Activated T-cell treated with anti-CD3 and anti-CD28 coated beads, Interleukin-2, amount 50 U/mL, for 24 hours (primary cell): Measurements from ENCODE around the gene MNAT1.
A peak's percentile ranks its signal among the peaks of the same experiment; 100 is the strongest.
"Not testable (repeated sequence)": the region's sequence is repeated elsewhere in the genome, so short reads cannot be mapped to it uniquely, and the experiment has no call there.

Experiments
- DNase-seq: peaks from one replicate; pipeline ENCODE4 v3.0.0-alpha.2; 2020
- H3K27ac Mint-ChIP-seq: 2 replicates; pipeline ENCODE4 v1.8.0; 2020; ENCODE audit warnings: mild to moderate bottlenecking, mixed read lengths
- H3K27me3 Mint-ChIP-seq: 2 replicates; pipeline ENCODE4 v1.8.0; 2020; ENCODE audit warnings: mixed read lengths
- H3K36me3 Mint-ChIP-seq: 2 replicates; pipeline ENCODE4 v1.8.0; 2020; ENCODE audit warnings: low read depth, mixed read lengths
- H3K4me1 Mint-ChIP-seq: 2 replicates; pipeline ENCODE4 v1.8.0; 2020; ENCODE audit warnings: low read depth, mixed read lengths
- H3K4me3 Mint-ChIP-seq: 2 replicates; pipeline ENCODE4 v1.8.0; 2020; ENCODE audit warnings: mild to moderate bottlenecking, moderate library complexity, mixed read lengths
- H3K9me3 Mint-ChIP-seq: 2 replicates; pipeline ENCODE4 v1.8.0; 2020; ENCODE audit warnings: mixed read lengths

The MNAT1 gene

DNA sequence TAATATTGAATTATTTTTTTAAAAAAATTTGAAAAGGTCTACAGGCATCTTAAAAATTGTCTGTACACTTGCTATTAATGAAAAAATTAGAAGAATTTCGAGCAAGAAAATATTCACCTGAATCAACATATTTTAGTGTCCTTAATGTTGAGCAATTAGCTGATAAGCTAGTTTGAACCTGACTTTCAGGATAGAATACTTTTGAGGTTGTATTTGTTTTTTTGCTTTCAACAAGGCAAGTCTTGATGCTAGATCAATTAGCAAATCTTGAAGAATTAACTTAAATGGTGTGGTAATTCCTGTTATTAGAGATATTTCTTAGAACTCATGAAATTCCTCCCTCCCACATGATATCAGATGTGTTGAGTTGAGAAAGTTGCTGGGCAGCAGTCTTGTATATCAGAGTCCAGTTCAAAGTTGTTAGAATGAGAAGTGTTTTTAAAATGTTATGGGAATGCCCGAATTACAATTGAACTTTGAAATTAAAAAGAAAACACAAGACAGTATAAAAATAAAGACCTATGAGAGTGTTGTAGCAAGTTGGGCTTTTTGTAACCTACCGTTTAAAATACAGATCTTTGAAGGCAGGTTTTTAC is 127.1 kb downstream of the MNAT1 start:
- peaks cover 16% of the 10 kb centered on the region for H3K4me1 Mint-ChIP-seq
- H3K4me3 Mint-ChIP-seq = no peak overlapping the region
- H3K27ac Mint-ChIP-seq = no peak overlapping the region
- no peaks in the 10 kb centered on the region for H3K27me3 Mint-ChIP-seq
- H3K36me3 Mint-ChIP-seq = peaks cover 26% of the 10 kb centered on the region
- H3K9me3 Mint-ChIP-seq = no peaks in the 10 kb centered on the region
- no peak for DNase-seq

GRCh38 chr14:60862283-60862682 is 127.7 kb downstream of the MNAT1 start:
- Mint-ChIP-seq H3K4me1 (peaks cover 20% of the 10 kb centered on the region), H3K4me3 (no peak overlapping the region), H3K36me3 (peaks cover 20% of the 10 kb centered on the region), H3K9me3 (no peaks in the 10 kb centered on the region), H3K27me3 (no peaks in the 10 kb centered on the region), H3K27ac (no peak overlapping the region)
- DNase-seq = no peak

- Mint-ChIP-seq H3K9me3 (no peaks in the 10 kb centered on the region), H3K27ac (no peak overlapping the region), H3K27me3 (no peaks in the 10 kb centered on the region), H3K4me1 (peaks cover 30% of the 10 kb centered on the region), H3K4me3 (no peak overlapping the region), H3K36me3 (peaks cover 11% of the 10 kb centered on the region)
- no peak for DNase-seq
Observed at GRCh38 chr14:60863249-60863648, 128.7 kb downstream of the MNAT1 start.

DNA sequence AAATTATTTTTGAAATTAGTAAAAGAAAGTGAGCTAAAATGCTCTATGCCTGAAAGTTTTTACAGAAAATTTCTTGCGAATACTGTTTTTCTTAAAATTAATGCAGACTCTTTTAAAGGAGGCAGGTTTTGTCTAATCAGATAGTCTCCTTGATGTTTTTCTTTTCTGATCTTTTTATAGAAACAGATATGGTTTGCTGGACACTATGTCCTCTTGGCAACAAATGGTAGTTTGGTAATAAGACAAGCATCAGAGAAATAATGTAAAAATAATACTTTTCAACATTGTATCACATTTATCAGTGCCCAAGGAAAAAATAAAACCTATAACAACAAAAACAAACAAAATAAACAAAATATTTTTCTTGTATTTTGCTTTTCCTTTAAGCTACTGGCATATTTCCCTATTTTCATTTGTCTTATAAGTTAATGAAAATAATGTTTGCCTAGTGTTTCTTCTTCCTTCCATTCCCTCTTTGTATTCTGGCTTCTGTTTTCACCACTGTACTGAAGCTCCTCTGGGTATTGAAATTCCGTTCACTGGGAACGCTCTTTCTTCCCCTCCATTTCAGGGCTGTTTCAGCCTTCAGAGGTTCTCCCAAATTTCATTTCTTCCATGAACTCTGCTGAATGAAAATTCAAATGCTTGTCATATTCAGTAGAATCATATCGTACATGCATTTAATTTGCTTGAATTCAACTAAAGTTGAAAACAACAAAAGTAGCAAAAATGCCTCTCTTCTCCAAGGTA is 131.0 kb downstream of the MNAT1 start:
- Mint-ChIP-seq H3K27ac (no peak overlapping the region), H3K4me1 (peaks cover 20% of the 10 kb centered on the region), H3K9me3 (no peaks in the 10 kb centered on the region), H3K27me3 (no peaks in the 10 kb centered on the region), H3K4me3 (no peak overlapping the region), H3K36me3 (no peaks in the 10 kb centered on the region)
- DNase-seq = no peak

DNA sequence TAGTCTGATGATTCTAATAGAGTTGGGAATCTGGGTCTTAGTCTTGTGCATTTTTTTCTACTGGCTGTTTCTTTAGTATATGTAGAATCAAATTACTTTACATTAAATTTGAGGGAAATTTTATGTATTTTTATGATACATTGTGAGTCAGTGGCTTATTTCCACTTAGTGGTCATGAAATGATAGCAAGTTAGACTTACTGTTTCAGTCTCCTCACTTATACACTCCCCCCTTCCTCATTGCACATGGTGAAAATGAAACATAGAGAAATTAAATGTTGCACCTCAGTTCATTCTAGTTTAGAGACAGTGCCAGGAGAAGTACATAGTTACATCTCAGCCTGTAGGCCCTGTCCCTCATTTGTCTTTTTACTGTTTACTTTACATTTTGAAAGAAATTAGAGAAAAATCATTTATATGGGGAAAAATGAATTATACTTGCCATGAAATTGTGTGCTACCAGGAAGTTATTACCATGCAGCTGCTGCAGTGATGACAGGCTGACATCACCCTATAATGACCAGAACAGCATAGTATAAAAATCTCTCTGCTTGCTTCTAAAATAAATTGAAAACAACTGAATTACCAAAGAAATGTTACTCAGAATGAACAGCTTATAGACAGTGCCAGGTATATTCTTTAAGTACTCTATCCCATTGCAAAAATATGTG is 133.1 kb downstream of the MNAT1 start:
- Mint-ChIP-seq H3K36me3 (peaks cover 2% of the 10 kb centered on the region), H3K4me1 (peaks cover 20% of the 10 kb centered on the region), H3K27ac (peak overlapping the region; percentile 67), H3K9me3 (no peaks in the 10 kb centered on the region), H3K4me3 (no peak overlapping the region), H3K27me3 (no peaks in the 10 kb centered on the region)
- DNase-seq = no peak

- no peak for DNase-seq
- peaks cover 10% of the 10 kb centered on the region for H3K9me3 Mint-ChIP-seq
- H3K4me1 Mint-ChIP-seq = peaks cover 9% of the 10 kb centered on the region
- H3K27ac Mint-ChIP-seq = no peak overlapping the region
- H3K36me3 Mint-ChIP-seq = peaks cover 33% of the 10 kb centered on the region
- H3K4me3 Mint-ChIP-seq = no peak overlapping the region
- H3K27me3 Mint-ChIP-seq = no peaks in the 10 kb centered on the region
Observed at GRCh38 chr14:60878121-60878520, 143.6 kb downstream of the MNAT1 start.

DNA sequence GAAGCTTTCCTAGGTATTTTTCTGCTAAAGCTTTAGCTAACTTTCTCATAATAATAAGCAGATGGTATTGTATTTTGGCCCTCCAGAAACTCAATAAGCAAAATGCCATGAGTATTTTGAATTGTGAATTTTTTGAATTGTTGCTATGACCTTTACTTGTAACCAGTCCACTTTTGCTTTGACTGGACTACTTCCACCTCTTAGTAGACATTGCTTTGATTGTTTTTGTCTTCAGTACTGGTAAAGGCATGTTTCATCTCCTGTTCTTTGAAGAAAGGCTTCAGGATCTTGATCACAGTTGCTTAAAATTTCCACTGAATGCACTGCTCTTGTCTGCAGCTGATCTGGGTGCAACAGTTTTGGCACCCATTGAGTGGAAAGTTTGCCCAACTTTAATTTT is 144.0 kb downstream of the MNAT1 start:
- Mint-ChIP-seq H3K27ac (no peak overlapping the region), H3K9me3 (peaks cover 12% of the 10 kb centered on the region), H3K27me3 (no peaks in the 10 kb centered on the region), H3K4me1 (peaks cover 9% of the 10 kb centered on the region), H3K36me3 (peaks cover 37% of the 10 kb centered on the region), H3K4me3 (no peak overlapping the region)
- DNase-seq = no peak

DNA sequence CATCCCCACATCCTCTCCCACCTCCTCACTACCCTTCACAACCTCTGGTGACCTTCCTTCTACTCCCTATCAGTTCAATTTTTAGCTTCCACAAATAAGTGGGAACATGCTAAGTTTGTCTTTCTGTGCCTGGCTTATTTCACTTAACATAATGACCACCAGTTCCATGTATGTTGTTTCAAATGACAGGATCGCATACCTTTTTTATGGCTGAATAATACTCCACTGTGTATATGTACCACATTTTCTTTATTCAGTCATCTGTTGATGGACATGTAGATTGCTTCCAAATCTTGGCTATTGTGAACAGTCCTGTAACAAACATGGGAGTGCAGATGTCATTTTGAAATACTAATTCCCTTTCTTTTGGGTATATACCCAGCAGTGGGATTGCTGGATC is 147.7 kb downstream of the MNAT1 start:
- Mint-ChIP-seq H3K9me3 (peaks cover 40% of the 10 kb centered on the region), H3K36me3 (peaks cover 67% of the 10 kb centered on the region), H3K27ac (no peak overlapping the region), H3K27me3 (no peaks in the 10 kb centered on the region), H3K4me3 (no peak overlapping the region), H3K4me1 (peaks cover 15% of the 10 kb centered on the region)
- DNase-seq = no peak

DNA sequence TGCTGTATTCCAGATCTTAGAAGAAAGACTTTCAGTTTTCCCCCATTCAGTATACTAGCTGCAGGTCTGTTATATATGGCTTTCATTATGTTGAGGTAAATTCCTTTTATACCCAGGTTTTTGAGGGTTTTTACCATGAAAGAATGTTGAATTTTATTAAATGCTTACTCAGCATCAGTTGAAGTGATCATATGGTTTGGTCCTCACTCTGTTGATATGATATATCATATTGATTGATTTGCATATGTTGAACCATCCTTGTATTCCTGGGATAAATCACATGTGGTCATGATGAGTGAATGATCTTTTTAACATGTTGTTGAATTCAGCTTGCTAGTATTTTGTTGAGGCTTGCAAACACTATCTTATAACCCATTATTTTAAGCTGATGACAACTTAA is 149.6 kb downstream of the MNAT1 start:
- Mint-ChIP-seq H3K27me3 (no peaks in the 10 kb centered on the region), H3K4me1 (peaks cover 6% of the 10 kb centered on the region), H3K27ac (no peak overlapping the region), H3K4me3 (no peak overlapping the region), H3K36me3 (peaks cover 72% of the 10 kb centered on the region), H3K9me3 (peaks cover 40% of the 10 kb centered on the region)
- no peak for DNase-seq

DNA sequence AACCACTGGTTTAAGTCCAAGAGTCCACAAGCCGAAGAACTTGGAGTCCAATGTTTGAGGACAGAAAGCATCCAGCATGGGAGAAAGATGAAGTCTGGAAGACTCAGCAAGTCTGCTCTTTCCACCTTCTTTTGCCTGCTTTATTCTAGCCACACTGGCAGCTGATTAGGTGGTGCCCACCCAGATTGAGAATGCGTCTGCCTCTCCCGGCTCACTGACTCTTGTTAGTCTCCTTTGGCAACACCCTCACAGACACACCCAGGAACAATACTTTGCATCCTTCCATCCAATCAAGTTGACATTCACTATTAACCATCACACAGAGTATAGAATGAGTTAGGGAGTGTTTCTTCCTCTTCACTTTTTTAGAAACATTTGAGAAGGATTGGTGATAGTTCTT is 156.1 kb downstream of the MNAT1 start:
- peaks cover 25% of the 10 kb centered on the region for H3K4me1 Mint-ChIP-seq
- H3K9me3 Mint-ChIP-seq, H3K27me3 Mint-ChIP-seq, H3K27ac Mint-ChIP-seq, DNase-seq, H3K4me3 Mint-ChIP-seq: not testable (repeated sequence)
- peaks cover 18% of the 10 kb centered on the region for H3K36me3 Mint-ChIP-seq

DNA sequence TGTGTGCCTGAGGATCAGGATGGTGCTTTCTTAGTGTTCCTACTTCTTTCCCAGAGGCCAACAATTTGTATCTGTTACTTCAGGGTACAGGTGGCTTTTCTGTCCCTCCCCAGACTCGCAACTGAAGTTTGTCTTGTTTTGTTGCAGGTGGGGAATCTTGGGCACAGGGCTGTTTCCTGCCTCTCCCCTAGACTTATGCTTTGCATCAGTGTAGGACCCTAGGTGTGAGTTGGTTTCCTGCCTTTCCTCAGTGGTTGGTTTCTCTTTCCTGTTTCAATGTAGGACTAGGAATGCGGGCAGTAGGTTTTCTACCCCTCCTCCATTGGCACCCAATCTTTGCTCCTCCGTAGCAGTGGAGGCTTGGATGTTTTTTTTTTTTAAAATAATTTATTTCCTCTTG is 159.3 kb downstream of the MNAT1 start:
- Mint-ChIP-seq H3K36me3 (peaks cover 4% of the 10 kb centered on the region), H3K9me3 (no peaks in the 10 kb centered on the region), H3K27ac (no peak overlapping the region), H3K4me1 (peaks cover 21% of the 10 kb centered on the region), H3K27me3 (no peaks in the 10 kb centered on the region), H3K4me3 (no peak overlapping the region)
- DNase-seq = no peak

DNA sequence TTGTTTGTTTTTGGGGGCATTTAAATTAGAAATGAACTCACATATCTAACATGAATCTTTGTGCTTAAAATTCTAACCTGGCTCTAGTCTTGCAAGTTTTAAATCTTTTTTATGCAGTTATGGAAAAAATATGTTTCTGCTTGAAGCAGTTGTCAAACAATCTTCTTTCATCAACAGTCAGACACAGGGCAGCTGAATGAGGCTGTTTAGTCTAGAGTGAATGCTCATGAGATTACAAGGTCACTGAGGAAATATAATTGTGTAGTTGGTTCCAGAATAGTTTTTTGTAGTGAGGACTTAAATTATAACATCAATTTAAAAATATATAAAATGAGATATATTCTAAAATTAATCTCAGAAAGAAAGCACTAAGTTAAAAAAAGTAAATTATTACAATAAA is 169.8 kb downstream of the MNAT1 start:
- H3K27me3 Mint-ChIP-seq = no peaks in the 10 kb centered on the region
- H3K9me3 Mint-ChIP-seq = no peaks in the 10 kb centered on the region
- no peaks in the 10 kb centered on the region for H3K4me1 Mint-ChIP-seq
- H3K36me3 Mint-ChIP-seq = peaks cover 8% of the 10 kb centered on the region
- H3K4me3 Mint-ChIP-seq = no peak overlapping the region
- no peak for DNase-seq
- H3K27ac Mint-ChIP-seq = no peak overlapping the region

DNA sequence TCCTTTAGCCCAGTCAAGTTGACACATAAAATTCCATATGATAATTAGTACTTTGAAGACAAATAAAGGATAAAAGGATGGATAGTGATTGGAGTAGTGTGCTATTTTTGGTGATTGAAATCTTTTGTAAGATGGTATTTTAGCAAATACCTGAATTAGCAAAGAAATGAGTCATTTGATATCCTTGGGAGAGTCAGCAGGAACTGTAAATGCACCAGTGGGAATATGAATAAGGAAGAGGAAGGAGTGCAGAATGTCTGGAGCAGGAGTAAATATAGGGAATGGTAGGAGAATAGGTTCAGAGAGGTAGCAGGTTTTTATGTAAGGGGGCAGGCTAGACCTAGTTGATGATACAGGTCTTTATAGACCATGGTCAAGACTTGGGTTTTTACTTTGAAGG is 171.4 kb downstream of the MNAT1 start:
- Mint-ChIP-seq H3K27ac (no peak overlapping the region), H3K4me3 (no peak overlapping the region), H3K4me1 (no peaks in the 10 kb centered on the region), H3K9me3 (no peaks in the 10 kb centered on the region), H3K27me3 (no peaks in the 10 kb centered on the region), H3K36me3 (peaks cover 13% of the 10 kb centered on the region)
- DNase-seq = no peak

DNA sequence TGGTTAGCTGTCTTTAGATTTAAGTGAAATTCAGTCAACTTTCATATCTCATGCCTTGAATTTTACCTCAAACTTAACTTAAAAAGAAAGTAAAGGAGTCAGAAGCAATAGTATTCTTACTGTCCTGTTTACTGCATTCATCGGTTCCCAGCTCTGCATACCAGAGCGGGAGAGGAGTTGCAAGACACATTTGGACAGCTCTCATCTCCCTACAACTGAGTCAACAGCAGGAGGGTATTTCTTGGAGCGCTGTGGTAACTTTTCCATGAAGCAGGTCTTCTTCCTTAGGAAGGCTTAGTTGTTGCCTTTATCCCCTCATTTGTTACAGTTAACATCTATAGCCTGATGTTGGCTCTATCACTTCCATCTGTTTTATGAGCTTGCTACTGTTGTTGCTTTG is 181.2 kb downstream of the MNAT1 start:
- H3K27ac Mint-ChIP-seq = no peak overlapping the region
- no peaks in the 10 kb centered on the region for H3K9me3 Mint-ChIP-seq
- no peaks in the 10 kb centered on the region for H3K4me1 Mint-ChIP-seq
- H3K36me3 Mint-ChIP-seq = peaks cover 26% of the 10 kb centered on the region
- DNase-seq = no peak
- H3K4me3 Mint-ChIP-seq = no peak overlapping the region
- H3K27me3 Mint-ChIP-seq = no peaks in the 10 kb centered on the region

- Mint-ChIP-seq H3K36me3 (peaks cover 13% of the 10 kb centered on the region), H3K4me1 (peaks cover 9% of the 10 kb centered on the region), H3K27ac (no peak overlapping the region), H3K27me3 (no peaks in the 10 kb centered on the region), H3K4me3 (no peak overlapping the region), H3K9me3 (no peaks in the 10 kb centered on the region)
- no peak for DNase-seq
Observed at GRCh38 chr14:60922050-60922449, 187.5 kb downstream of the MNAT1 start.
